GM12891 (cell line): ENCODE results near the gene MTHFR.

ENCODE experiments used
- POLR2A ChIP-seq: IDR thresholded peaks from 2 replicates; pipeline ENCODE4 v1.6.1; 2011; ENCODE audit warnings: low read depth, low read length, control low read depth
- POLR2AphosphoS5 ChIP-seq: IDR thresholded peaks from 2 replicates; pipeline ENCODE4 v1.6.1; 2011; ENCODE audit warnings: low read depth, low read length, control low read depth
- TAF1 ChIP-seq: IDR thresholded peaks from 2 replicates; pipeline ENCODE4 v1.6.1; 2011; ENCODE audit warnings: low read depth, low read length, control low read depth

GRCh38 chr1:11797525-11798216 is 8.1 kb downstream of the MTHFR start:
- TF ChIP-seq POLR2A, result no peak
- TF ChIP-seq POLR2AphosphoS5, result no peak
- no peak for TF ChIP-seq TAF1
